ENCODE data around the gene CIB1. TPM values are rescaled to one million over a fixed set of nuclear protein-coding genes. Genes with fewer than 3 reads are reported as not detected.

Gene CIB1
- total RNA-seq, 2 donors from 2014 or later: 36.6 to 59.0 TPM

- no peaks in the 10 kb centered on the region for H3K27me3 ChIP-seq
- no peak overlapping the region for H3K4me3 ChIP-seq
- H3K9me3 ChIP-seq: no peaks in the 10 kb centered on the region
- peaks cover 63% of the 10 kb centered on the region for H3K4me1 ChIP-seq
- ATAC-seq: no peak
- intact Hi-C loops (cut with DNase I): loop anchor here (5.0 kb wide), 1 partner anchor 49 kb away; no protein-coding TSS in a partner anchor
- no peaks in the 10 kb centered on the region for H3K36me3 ChIP-seq (replicated peaks in 1 of 2; ENCODE audit: insufficient read depth in 1 of 2, low read depth in 2 of 2)
- WGBS, 2 donors: 84 to 94% methylated on average over 7 to 8 of the region's 9 CpGs
- no peak for TF ChIP-seq CTCF (IDR thresholded peaks at IDR 0.05)
- TF ChIP-seq POLR2A (IDR thresholded peaks at IDR 0.05): no peak
- H3K27ac ChIP-seq: peak overlapping the region; percentile 19 to 92 (median 91)
- DNase-seq: no peak
Measured at GRCh38 chr15:90211009-90211408, 22.7 kb downstream of the CIB1 start.

- peak in 2 of 4 donors; percentile 45 to 61 for DNase-seq
- ATAC-seq: no peak
- Histone ChIP-seq H3K4me1 (peaks cover 67% of the 10 kb centered on the region), H3K27me3 (no peaks in the 10 kb centered on the region), H3K9me3 (no peaks in the 10 kb centered on the region), H3K36me3 (replicated peaks in 1 of 2; ENCODE audit: insufficient read depth in 1 of 2, low read depth in 2 of 2) (no peaks in the 10 kb centered on the region), H3K4me3 (no peak overlapping the region), H3K27ac (peak overlapping the region in 3 of 4 donors; percentile 90 to 92 (median 92))
- TF ChIP-seq POLR2A (IDR thresholded peaks at IDR 0.05): no peak
- no peak for TF ChIP-seq CTCF (IDR thresholded peaks at IDR 0.05)
- intact Hi-C loops (cut with DNase I): loop anchor here (5.0 kb wide), 1 partner anchor 48 kb away; no protein-coding TSS in a partner anchor
- 51 to 55% methylated on average over 6 to 8 of the region's 8 CpGs for WGBS, 2 donors
Measured at GRCh38 chr15:90210593-90210992, 23.1 kb downstream of the CIB1 start.

DNA sequence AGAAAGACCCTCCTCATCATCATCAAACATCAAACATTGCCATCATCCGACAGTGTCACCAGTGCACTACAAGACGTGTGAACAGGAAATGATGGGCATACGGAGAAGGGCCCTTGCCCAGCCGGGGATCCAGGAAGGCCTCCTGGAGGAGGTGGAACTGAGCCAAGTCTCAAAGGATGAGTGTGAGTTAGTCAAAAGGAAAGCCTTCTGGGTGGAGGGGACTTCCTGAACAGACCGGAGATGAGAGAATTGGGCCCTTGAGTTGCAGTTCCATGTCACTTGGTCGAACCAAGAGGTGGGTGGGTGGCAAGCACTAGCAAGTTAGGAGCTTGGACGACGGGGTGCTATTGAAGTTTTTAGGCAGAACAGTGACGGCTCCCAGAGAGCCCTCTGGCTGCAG is 24.1 kb downstream of the CIB1 start:
- Histone ChIP-seq H3K9me3 (no peaks in the 10 kb centered on the region), H3K27ac (no peak overlapping the region), H3K36me3 (replicated peaks in 1 of 2; ENCODE audit: insufficient read depth in 1 of 2, low read depth in 2 of 2) (no peaks in the 10 kb centered on the region), H3K4me3 (no peak overlapping the region), H3K27me3 (no peaks in the 10 kb centered on the region), H3K4me1 (peaks cover 64% of the 10 kb centered on the region)
- intact Hi-C loops (cut with DNase I): no loop called here
- ATAC-seq: no peak
- WGBS, 2 donors: 78 to 86% methylated on average over 9 of the region's 9 CpGs
- DNase-seq: no peak
- TF ChIP-seq CTCF (IDR thresholded peaks at IDR 0.05) (no peak), POLR2A (IDR thresholded peaks at IDR 0.05) (no peak)

GRCh38 chr15:90208356-90208755 is 25.4 kb downstream of the CIB1 start:
- no peaks in the 10 kb centered on the region for H3K36me3 ChIP-seq (replicated peaks in 1 of 2; ENCODE audit: insufficient read depth in 1 of 2, low read depth in 2 of 2)
- no peaks in the 10 kb centered on the region for H3K9me3 ChIP-seq
- peaks cover 64% of the 10 kb centered on the region for H3K4me1 ChIP-seq
- no peaks in the 10 kb centered on the region for H3K27me3 ChIP-seq
- 81 to 83% methylated on average over 6 of the region's 6 CpGs for WGBS, 2 donors
- ATAC-seq (no peak), DNase-seq (no peak)
- intact Hi-C loops (cut with DNase I): no loop called here
- no peak overlapping the region for H3K4me3 ChIP-seq
- H3K27ac ChIP-seq: no peak overlapping the region
- TF ChIP-seq CTCF (IDR thresholded peaks at IDR 0.05) (no peak), POLR2A (IDR thresholded peaks at IDR 0.05) (no peak)

GRCh38 chr15:90207252-90207651 is 26.5 kb downstream of the CIB1 start:
- intact Hi-C loops (cut with DNase I): no loop called here
- Histone ChIP-seq H3K4me3 (no peak overlapping the region), H3K4me1 (peaks cover 64% of the 10 kb centered on the region), H3K27ac (no peak overlapping the region), H3K36me3 (replicated peaks in 1 of 2; ENCODE audit: insufficient read depth in 1 of 2, low read depth in 2 of 2) (no peaks in the 10 kb centered on the region), H3K9me3 (no peaks in the 10 kb centered on the region), H3K27me3 (no peaks in the 10 kb centered on the region)
- TF ChIP-seq POLR2A (IDR thresholded peaks at IDR 0.05): no peak
- no peak for TF ChIP-seq CTCF (IDR thresholded peaks at IDR 0.05)
- 80 to 89% methylated on average over 5 to 6 of the region's 6 CpGs for WGBS, 2 donors
- DNase-seq (no peak), ATAC-seq (no peak)
